GM18870 (cell line): ENCODE data around the gene CHID1.

Experiments
- ATAC-seq: cut with Tn5 transposase; IDR thresholded peaks from one replicate; pipeline ENCODE4 v1.9.1; 2021; ENCODE audit warnings: moderate library complexity; ENCODE audit not compliant: unreplicated experiment

The CHID1 gene

GRCh38 chr11:910589-911030, at the start of gene CHID1:
TSS of gene CHID1 (minus strand) at chr11:910810. CDS start at chr11:904816, 5,994 bp downstream.
- peak; percentile 53 for ATAC-seq

- no peak for ATAC-seq
These were observed 49.0 kb upstream of the CHID1 start for GRCh38 chr11:959608-960007.

GRCh38 chr11:959027-959426, 48.4 kb upstream of the CHID1 start:
- ATAC-seq: no peak

GRCh38 chr11:958101-958500, 47.5 kb upstream of the CHID1 start:
- no peak for ATAC-seq

- ATAC-seq: no peak
These were observed 46.8 kb upstream of the CHID1 start for GRCh38 chr11:957212-957920.

GRCh38 chr11:955154-956063, 44.8 kb upstream of the CHID1 start:
- no peak for ATAC-seq

GRCh38 chr11:954392-955153, 44.0 kb upstream of the CHID1 start:
- ATAC-seq: no peak

GRCh38 chr11:953512-953911, 42.9 kb upstream of the CHID1 start:
- ATAC-seq: no peak

- ATAC-seq: no peak
These were observed 42.1 kb upstream of the CHID1 start for GRCh38 chr11:952406-953385.

- ATAC-seq: no peak
These were observed 40.9 kb upstream of the CHID1 start for GRCh38 chr11:951507-951906.

GRCh38 chr11:947744-948143, 37.1 kb upstream of the CHID1 start:
- ATAC-seq: no peak

GRCh38 chr11:945986-946385, 35.4 kb upstream of the CHID1 start:
- no peak for ATAC-seq

- no peak for ATAC-seq
These were observed 34.3 kb upstream of the CHID1 start for GRCh38 chr11:944711-945470.

- ATAC-seq: no peak
These were observed 32.2 kb upstream of the CHID1 start for GRCh38 chr11:942823-943222.

GRCh38 chr11:940496-941135, 30.0 kb upstream of the CHID1 start:
- no peak for ATAC-seq

- no peak for ATAC-seq
These were observed 27.2 kb upstream of the CHID1 start for GRCh38 chr11:937841-938261.

GRCh38 chr11:936199-936598, 25.6 kb upstream of the CHID1 start:
- no peak for ATAC-seq

GRCh38 chr11:934527-934926, 23.9 kb upstream of the CHID1 start:
- no peak for ATAC-seq

- ATAC-seq: no peak
These were observed 23.3 kb upstream of the CHID1 start for GRCh38 chr11:933936-934335.
